MCF 10A (cell line): ENCODE data around the gene PCDHGA3. TPM values are rescaled to one million over a fixed set of nuclear protein-coding genes. Genes with fewer than 3 reads are reported as not detected.
"Not testable (repeated sequence)": the region's sequence is repeated elsewhere in the genome, so short reads cannot be mapped to it uniquely, and the experiment has no call there.

ENCODE experiments used
- BruUV-seq: library from RNA; stranded (reverse); fragments of 400-500 nt; replicated peaks from 2 replicates; lab custom pipeline; 2021; lab: Mats Ljungman, UMichigan
- CTCF ChIA-PET: fragments of 300-600 bp; sonication (Branson Sonifier 250); formaldehyde crosslinking; extraction: SDS; loops from one replicate; lab custom pipeline; 2021; ENCODE audit warnings: antibody characterized with exemption, inconsistent platforms; lab: Yijun Ruan, JAX
- POLR2A ChIA-PET: fragments of 300-600, 350-650 bp; sonication (Branson Sonifier 250); formaldehyde crosslinking; extraction: SDS; loops from one replicate; lab custom pipeline; 2020; ENCODE audit warnings: antibody characterized with exemption, inconsistent platforms; lab: Yijun Ruan, JAX
- DNase-seq: peaks from one replicate; pipeline ENCODE4 v3.0.0-alpha.2; 2018; ENCODE audit not compliant: unreplicated experiment
- H3K27ac Mint-ChIP-seq: one replicate; pipeline ENCODE4 v1.8.0; 2022; ENCODE audit warnings: mild to moderate bottlenecking, low read depth, mixed read lengths; ENCODE audit not compliant: unreplicated experiment
- H3K27me3 Mint-ChIP-seq: one replicate; pipeline ENCODE4 v1.8.0; 2022; ENCODE audit warnings: mixed read lengths; ENCODE audit not compliant: insufficient read depth, unreplicated experiment
- H3K36me3 Mint-ChIP-seq: one replicate; pipeline ENCODE4 v1.8.0; 2022; ENCODE audit warnings: mild to moderate bottlenecking, moderate library complexity, mixed read lengths; ENCODE audit not compliant: insufficient read depth, unreplicated experiment
- H3K4me1 Mint-ChIP-seq: one replicate; pipeline ENCODE4 v1.8.0; 2022; ENCODE audit warnings: mixed read lengths; ENCODE audit not compliant: insufficient read depth, unreplicated experiment
- H3K4me3 Mint-ChIP-seq: one replicate; pipeline ENCODE4 v1.8.0; 2022; ENCODE audit warnings: mild to moderate bottlenecking, moderate library complexity, mixed read lengths; ENCODE audit not compliant: unreplicated experiment
- H3K9me3 Mint-ChIP-seq: one replicate; pipeline ENCODE4 v1.8.0; 2022; ENCODE audit warnings: mixed read lengths; ENCODE audit not compliant: unreplicated experiment
- CTCF ChIP-seq: fragments of 200-600 bp; IDR thresholded peaks from one replicate; pipeline ENCODE4 v1.8.0; 2022; ENCODE audit warnings: antibody characterized with exemption, mild to moderate bottlenecking; ENCODE audit not compliant: unreplicated experiment
- intact Hi-C: fragments of 100-400 bp; cut with micrococcal nuclease; formaldehyde crosslinking; loops from 2 replicates; pipeline ENCODE4 v1.14.1; 2022
- total RNA-seq: library from RNA; stranded (reverse); gene quantifications from 2 replicates; pipeline ENCODE4 v1.2.3, GENCODE V29; 2022

The PCDHGA3 gene
- total RNA-seq, 1 experiment from 2014 or later, result 0.07 TPM

DNA sequence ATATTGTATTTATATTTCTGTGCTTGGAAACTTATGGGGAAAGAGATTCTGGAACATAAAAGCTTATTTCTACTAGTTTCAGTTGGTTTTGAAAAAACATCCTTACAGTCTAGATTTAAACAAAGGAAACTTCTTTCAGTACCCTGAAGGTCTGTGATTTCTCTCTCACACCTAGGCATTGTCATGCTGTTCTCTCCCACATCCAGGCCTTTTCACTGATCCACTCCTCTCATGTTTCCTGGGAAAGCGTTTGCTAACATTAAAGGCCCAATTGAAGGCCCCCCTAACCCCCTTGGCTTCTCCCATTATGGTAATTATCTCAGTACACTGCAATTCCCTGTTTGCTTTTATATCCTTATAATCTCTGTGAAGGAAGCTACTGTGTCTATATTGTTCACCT is 856 bp upstream of the PCDHGA3 start:
- no peaks in the 10 kb centered on the region for H3K36me3 Mint-ChIP-seq
- H3K4me1 Mint-ChIP-seq, result no peaks in the 10 kb centered on the region
- no TSS peak for BruUV-seq
- CTCF ChIA-PET, result interaction anchor here (1.0 to 2.2 kb wide), 4 partner anchors 13 to 23 kb away, joined by 4 to 8 read pairs (median 4); partner anchors contain the start of genes PCDHGA4, PCDHGA5 and TAF7
- POLR2A ChIA-PET, result interaction anchor here (0.6 to 0.8 kb wide), 2 partner anchors 9 to 22 kb away, joined by 3 to 5 read pairs; no protein-coding TSS in a partner anchor
- intact Hi-C loops, result no loop called here
- no peak for TF ChIP-seq CTCF
- H3K9me3 Mint-ChIP-seq, result peaks cover 53% of the 10 kb centered on the region
- no peak overlapping the region for H3K4me3 Mint-ChIP-seq
- H3K27ac Mint-ChIP-seq, result no peak overlapping the region
- DNase-seq, result no peak
- H3K27me3 Mint-ChIP-seq, result no peaks in the 10 kb centered on the region

DNA sequence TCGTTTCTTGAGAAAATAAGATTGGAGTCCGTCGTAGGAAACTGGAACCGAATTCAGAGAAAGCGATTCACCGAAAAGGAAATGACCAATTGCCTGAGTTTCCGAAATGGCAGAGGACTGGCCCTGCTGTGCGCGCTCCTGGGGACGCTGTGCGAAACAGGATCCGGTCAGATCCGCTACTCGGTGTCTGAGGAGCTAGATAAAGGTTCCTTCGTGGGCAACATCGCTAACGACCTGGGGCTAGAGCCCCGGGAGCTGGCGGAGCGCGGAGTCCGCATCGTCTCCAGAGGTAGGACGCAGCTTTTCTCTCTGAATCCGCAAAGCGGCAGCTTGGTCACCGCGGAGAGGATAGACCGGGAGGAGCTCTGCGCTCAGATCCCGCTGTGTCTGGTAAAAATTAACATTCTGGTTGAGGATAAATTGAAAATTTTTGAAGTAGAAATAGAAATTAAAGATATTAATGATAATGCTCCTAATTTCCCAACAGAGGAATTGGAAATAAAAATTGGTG is 379 bp downstream of the PCDHGA3 start:
- no TSS peak for BruUV-seq
- Mint-ChIP-seq H3K4me3 (no peak overlapping the region), H3K4me1 (no peaks in the 10 kb centered on the region), H3K27me3 (no peaks in the 10 kb centered on the region), H3K27ac (no peak overlapping the region), H3K9me3 (peaks cover 55% of the 10 kb centered on the region), H3K36me3 (no peaks in the 10 kb centered on the region)
- TF ChIP-seq CTCF, result no peak
- intact Hi-C loops, result no loop called here
- ChIA-PET POLR2A (no interaction called here), CTCF (interaction anchor here (1.2 to 2.2 kb wide), 4 partner anchors 12 to 220 kb away, joined by 3 to 8 read pairs (median 4); partner anchors contain the start of gene PCDHGA4)
- no peak for DNase-seq

- DNase-seq, result no peak
- CTCF ChIA-PET, result no interaction called here
- BruUV-seq, result no TSS peak
- no peak for TF ChIP-seq CTCF
- Mint-ChIP-seq H3K4me3 (no peak overlapping the region), H3K4me1 (no peaks in the 10 kb centered on the region), H3K27ac (no peak overlapping the region), H3K27me3 (no peaks in the 10 kb centered on the region), H3K9me3 (peaks cover 54% of the 10 kb centered on the region), H3K36me3 (no peaks in the 10 kb centered on the region)
- POLR2A ChIA-PET, result no interaction called here
- intact Hi-C loops, result no loop called here
Observed at GRCh38 chr5:141345327-141345726, 1.7 kb downstream of the PCDHGA3 start.

DNA sequence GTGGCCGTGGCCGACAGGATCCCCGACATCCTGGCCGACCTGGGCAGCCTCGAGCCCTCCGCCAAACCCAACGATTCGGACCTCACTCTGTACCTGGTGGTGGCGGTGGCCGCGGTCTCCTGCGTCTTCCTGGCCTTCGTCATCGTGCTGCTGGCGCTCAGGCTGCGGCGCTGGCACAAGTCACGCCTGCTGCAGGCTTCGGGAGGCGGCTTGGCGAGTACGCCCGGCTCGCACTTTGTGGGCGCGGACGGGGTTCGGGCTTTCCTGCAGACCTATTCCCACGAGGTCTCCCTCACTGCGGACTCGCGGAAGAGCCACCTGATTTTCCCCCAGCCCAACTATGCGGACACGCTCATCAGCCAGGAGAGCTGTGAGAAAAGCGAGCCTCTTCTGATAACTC is 2.4 kb downstream of the PCDHGA3 start:
- H3K27ac Mint-ChIP-seq, H3K27me3 Mint-ChIP-seq, H3K36me3 Mint-ChIP-seq, POLR2A ChIA-PET, DNase-seq, intact Hi-C loops, H3K4me1 Mint-ChIP-seq, H3K4me3 Mint-ChIP-seq, BruUV-seq: not testable (repeated sequence)
- CTCF ChIA-PET, result interaction anchor here (3.2 kb wide), 1 partner anchor 26 kb away, joined by 17 read pairs; the partner anchor contains the start of gene TAF7
- peaks cover 53% of the 10 kb centered on the region for H3K9me3 Mint-ChIP-seq
